ENCODE results near the gene ATXN1. TPM values are rescaled to one million over a fixed set of nuclear protein-coding genes. Genes with fewer than 3 reads are reported as not detected.
"Not testable (repeated sequence)": the region's sequence is repeated elsewhere in the genome, so short reads cannot be mapped to it uniquely, and the experiment has no call there.

ATXN1 gene
- total and polyA plus RNA-seq, 2 experiments from 2014 or later = 14.2 to 20.1 TPM

- no peak overlapping the region for H3K4me3 ChIP-seq
- DNase-seq = no peak
- no peaks in the 10 kb centered on the region for H3K9me3 ChIP-seq (ENCODE audit: low read depth)
- in situ Hi-C loops (cut with MboI) = no loop called here
- 0 out of 2 replicates have a peak, but pooled peaks cover 3% of the 10 kb centered on the region for H4K20me1 ChIP-seq (ENCODE audit: insufficient read depth)
- no peak for TF ChIP-seq EZH2phosphoT487 (IDR thresholded peaks at IDR 0.05; ENCODE audit: insufficient read depth, low read depth)
- TF ChIP-seq EZH2 (IDR thresholded peaks at IDR 0.05; ENCODE audit: insufficient read depth, poor library complexity, severe bottlenecking) = no peak
- H3K4me2 ChIP-seq (ENCODE audit: unreplicated experiment) = no peak overlapping the region
- H3K9ac ChIP-seq = no peak overlapping the region
- 0 out of 2 replicates have a peak, but pooled peaks cover 6% of the 10 kb centered on the region for H3K4me1 ChIP-seq (ENCODE audit: insufficient read depth)
- H3F3A ChIP-seq (ENCODE audit: insufficient read depth) = no peaks in the 10 kb centered on the region; the same call in 1 of the 2 replicates
- WGBS, 2 experiments (ENCODE audit: low coverage in 1 of 2, low lambda C conversion rate in 2 of 2, missing lambda C conversion rate in 2 of 2) = 96 to 99% methylated on average over 5 of the region's 5 CpGs
- no peak overlapping the region for H3K27ac ChIP-seq
- no peak overlapping the region for H2AFZ ChIP-seq
- no peaks in the 10 kb centered on the region for H3K79me2 ChIP-seq (ENCODE audit: insufficient read depth)
- no peaks in the 10 kb centered on the region for H3K27me3 ChIP-seq (replicated peaks; ENCODE audit: insufficient read depth)
- no peaks in the 10 kb centered on the region for H3K36me3 ChIP-seq (ENCODE audit: low read depth)
- no peaks in the 10 kb centered on the region for H3K9me2 ChIP-seq (ENCODE audit: insufficient read depth)
These were observed 375.2 kb downstream of the ATXN1 start for GRCh38 chr6:16386057-16386456.

- no peak for DNase-seq
- no peak overlapping the region for H3K9ac ChIP-seq
- H4K20me1 ChIP-seq (ENCODE audit: insufficient read depth) = 0 out of 2 replicates have a peak, but pooled peaks cover 3% of the 10 kb centered on the region
- no peak overlapping the region for H3K4me3 ChIP-seq
- no peaks in the 10 kb centered on the region for H3K36me3 ChIP-seq (ENCODE audit: low read depth)
- no peaks in the 10 kb centered on the region for H3F3A ChIP-seq (ENCODE audit: insufficient read depth)
- H3K27me3 ChIP-seq (replicated peaks; ENCODE audit: insufficient read depth) = no peaks in the 10 kb centered on the region
- no peaks in the 10 kb centered on the region for H3K9me2 ChIP-seq (ENCODE audit: insufficient read depth)
- in situ Hi-C loops (cut with MboI) = no loop called here
- H3K79me2 ChIP-seq (ENCODE audit: insufficient read depth) = 0 out of 2 replicates have a peak, but pooled peaks cover 3% of the 10 kb centered on the region
- no peak overlapping the region for H2AFZ ChIP-seq
- H3K4me2 ChIP-seq (ENCODE audit: unreplicated experiment) = no peak overlapping the region
- no peak overlapping the region for H3K27ac ChIP-seq
- TF ChIP-seq EZH2 (IDR thresholded peaks at IDR 0.05; ENCODE audit: insufficient read depth, poor library complexity, severe bottlenecking) = no peak
- TF ChIP-seq EZH2phosphoT487 (IDR thresholded peaks at IDR 0.05; ENCODE audit: insufficient read depth, low read depth) = no peak
- WGBS, 2 experiments (ENCODE audit: low coverage in 1 of 2, low lambda C conversion rate in 2 of 2, missing lambda C conversion rate in 2 of 2) = 94 to 95% methylated on average over 5 of the region's 5 CpGs
- 0 out of 2 replicates have a peak, but pooled peaks cover 6% of the 10 kb centered on the region for H3K4me1 ChIP-seq (ENCODE audit: insufficient read depth)
- no peaks in the 10 kb centered on the region for H3K9me3 ChIP-seq (ENCODE audit: low read depth)
These were observed 377.6 kb downstream of the ATXN1 start for GRCh38 chr6:16383607-16384206.

GRCh38 chr6:16381968-16382367, 379.3 kb downstream of the ATXN1 start:
- H3K27me3 ChIP-seq (replicated peaks; ENCODE audit: insufficient read depth); H3K4me3 ChIP-seq; H2AFZ ChIP-seq; H3K9me3 ChIP-seq (ENCODE audit: low read depth); H3K9ac ChIP-seq; H4K20me1 ChIP-seq (ENCODE audit: insufficient read depth); H3F3A ChIP-seq (ENCODE audit: insufficient read depth); H3K9me2 ChIP-seq (ENCODE audit: insufficient read depth); DNase-seq; H3K79me2 ChIP-seq (ENCODE audit: insufficient read depth); H3K36me3 ChIP-seq (ENCODE audit: low read depth); H3K4me2 ChIP-seq (ENCODE audit: unreplicated experiment); in situ Hi-C loops (cut with MboI); H3K4me1 ChIP-seq (ENCODE audit: insufficient read depth); H3K27ac ChIP-seq: not testable (repeated sequence)
- WGBS, 2 experiments (ENCODE audit: low coverage in 1 of 2, low lambda C conversion rate in 2 of 2, missing lambda C conversion rate in 2 of 2) = 97% methylated on average over 3 of the region's 3 CpGs

DNA sequence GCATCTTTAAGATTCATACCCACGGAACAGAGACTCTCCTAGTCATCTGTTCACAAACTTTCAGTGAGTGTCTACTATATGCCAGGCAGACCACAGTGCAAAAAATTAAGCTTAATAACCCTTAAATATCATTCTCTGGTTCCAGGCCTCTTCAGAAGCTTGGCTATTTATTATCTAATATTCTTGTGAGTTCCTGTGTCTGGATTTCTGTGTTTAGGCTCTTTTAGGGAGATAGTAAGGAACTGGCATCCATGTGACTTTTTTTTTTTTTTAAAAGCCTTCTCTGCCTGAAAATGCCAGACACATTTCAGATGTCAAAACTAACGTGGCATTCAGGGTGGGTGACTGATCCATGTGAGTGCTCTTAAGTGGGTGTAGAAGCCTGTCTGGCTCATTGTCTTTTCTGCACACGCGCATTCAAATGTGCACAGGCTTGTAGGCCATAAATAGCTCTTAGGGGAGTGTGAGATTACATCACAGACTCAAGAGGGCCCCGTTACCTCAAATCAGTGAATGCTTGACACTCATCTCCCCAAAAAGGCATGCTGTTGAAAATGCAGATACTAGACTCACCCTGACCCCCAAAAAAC, 380.9 kb downstream of the ATXN1 start:
- Histone ChIP-seq H3K4me3 (no peak overlapping the region), H3F3A (ENCODE audit: insufficient read depth) (no peaks in the 10 kb centered on the region), H3K9me2 (ENCODE audit: insufficient read depth) (no peaks in the 10 kb centered on the region), H3K27me3 (replicated peaks; ENCODE audit: insufficient read depth) (no peaks in the 10 kb centered on the region), H3K79me2 (ENCODE audit: insufficient read depth) (0 out of 2 replicates have a peak, but pooled peaks cover 5% of the 10 kb centered on the region), H3K4me2 (ENCODE audit: unreplicated experiment) (no peak overlapping the region), H2AFZ (no peak overlapping the region), H3K4me1 (ENCODE audit: insufficient read depth) (no peaks in the 10 kb centered on the region), H4K20me1 (ENCODE audit: insufficient read depth) (no peaks in the 10 kb centered on the region), H3K36me3 (ENCODE audit: low read depth) (no peaks in the 10 kb centered on the region), H3K9ac (no peak overlapping the region), H3K9me3 (ENCODE audit: low read depth) (no peaks in the 10 kb centered on the region), H3K27ac (no peak overlapping the region)
- in situ Hi-C loops (cut with MboI) = no loop called here
- no peak for TF ChIP-seq EZH2 (IDR thresholded peaks at IDR 0.05; ENCODE audit: insufficient read depth, poor library complexity, severe bottlenecking)
- TF ChIP-seq EZH2phosphoT487 (IDR thresholded peaks at IDR 0.05; ENCODE audit: insufficient read depth, low read depth) = no peak
- DNase-seq = no peak
- 92 to 95% methylated on average over 5 of the region's 5 CpGs for WGBS, 2 experiments (ENCODE audit: low coverage in 1 of 2, low lambda C conversion rate in 2 of 2, missing lambda C conversion rate in 2 of 2)

DNA sequence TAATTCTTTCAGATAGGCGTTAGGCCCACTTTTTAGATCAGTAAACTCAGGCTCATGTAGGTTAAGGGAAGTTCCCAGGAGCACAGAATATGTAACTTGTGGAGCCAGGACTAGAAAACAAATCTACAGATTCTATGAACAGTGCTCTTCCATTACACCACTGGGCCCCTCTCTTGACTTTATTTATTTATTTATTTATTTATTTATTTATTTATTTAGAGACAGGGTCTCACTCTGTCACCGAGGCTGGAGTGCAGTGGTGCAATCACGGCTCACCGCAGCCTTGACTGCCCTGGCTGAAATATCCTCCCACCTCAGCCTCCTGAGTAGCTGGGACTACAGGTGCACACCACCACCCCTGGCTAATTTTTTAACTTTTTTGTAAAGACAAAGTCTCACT, 382.9 kb downstream of the ATXN1 start:
- H3K36me3 ChIP-seq (ENCODE audit: low read depth); H3K9me3 ChIP-seq (ENCODE audit: low read depth); H3K4me1 ChIP-seq (ENCODE audit: insufficient read depth); H3K27me3 ChIP-seq (replicated peaks; ENCODE audit: insufficient read depth); H3K9ac ChIP-seq; H3K4me2 ChIP-seq (ENCODE audit: unreplicated experiment); H3K4me3 ChIP-seq; H4K20me1 ChIP-seq (ENCODE audit: insufficient read depth); H2AFZ ChIP-seq; H3K27ac ChIP-seq; in situ Hi-C loops (cut with MboI); H3K79me2 ChIP-seq (ENCODE audit: insufficient read depth); DNase-seq; H3K9me2 ChIP-seq (ENCODE audit: insufficient read depth); H3F3A ChIP-seq (ENCODE audit: insufficient read depth): not testable (repeated sequence)
- 94 to 98% methylated on average over 4 of the region's 4 CpGs for WGBS, 2 experiments (ENCODE audit: low coverage in 1 of 2, low lambda C conversion rate in 2 of 2, missing lambda C conversion rate in 2 of 2)

Data from GM23248 (cell line).